Measurements from ENCODE around the gene GPBAR1. TPM values are rescaled to one million over a fixed set of nuclear protein-coding genes. Genes with fewer than 3 reads are reported as not detected.

Gene GPBAR1
- total RNA-seq, 1 experiment from 2014 or later, result 0.30 TPM

- H3K27ac ChIP-seq (ENCODE audit: low read depth, low read length, poor library complexity, severe bottlenecking), result peak within 1 kb of the TSS; percentile 74
- intact Hi-C loops (cut with micrococcal nuclease; ENCODE audit: unreplicated experiment), result loop anchor here (5.0 kb wide), 2 partner anchors 83 to 577 kb away; no protein-coding TSS in a partner anchor
- peak within 1 kb of the TSS; percentile 91 for H3K4me3 ChIP-seq (ENCODE audit: low read depth, low read length, poor library complexity, severe bottlenecking)
- peaks cover 26% of the 10 kb centered on the region for H3K36me3 ChIP-seq (ENCODE audit: insufficient read depth, low read length, poor library complexity, severe bottlenecking)
- no peak for TF ChIP-seq EZH2 (IDR thresholded peaks at IDR 0.05; ENCODE audit: borderline replicate concordance, low read depth, low read length, poor library complexity, severe bottlenecking)
- TF ChIP-seq, protein P1, sequence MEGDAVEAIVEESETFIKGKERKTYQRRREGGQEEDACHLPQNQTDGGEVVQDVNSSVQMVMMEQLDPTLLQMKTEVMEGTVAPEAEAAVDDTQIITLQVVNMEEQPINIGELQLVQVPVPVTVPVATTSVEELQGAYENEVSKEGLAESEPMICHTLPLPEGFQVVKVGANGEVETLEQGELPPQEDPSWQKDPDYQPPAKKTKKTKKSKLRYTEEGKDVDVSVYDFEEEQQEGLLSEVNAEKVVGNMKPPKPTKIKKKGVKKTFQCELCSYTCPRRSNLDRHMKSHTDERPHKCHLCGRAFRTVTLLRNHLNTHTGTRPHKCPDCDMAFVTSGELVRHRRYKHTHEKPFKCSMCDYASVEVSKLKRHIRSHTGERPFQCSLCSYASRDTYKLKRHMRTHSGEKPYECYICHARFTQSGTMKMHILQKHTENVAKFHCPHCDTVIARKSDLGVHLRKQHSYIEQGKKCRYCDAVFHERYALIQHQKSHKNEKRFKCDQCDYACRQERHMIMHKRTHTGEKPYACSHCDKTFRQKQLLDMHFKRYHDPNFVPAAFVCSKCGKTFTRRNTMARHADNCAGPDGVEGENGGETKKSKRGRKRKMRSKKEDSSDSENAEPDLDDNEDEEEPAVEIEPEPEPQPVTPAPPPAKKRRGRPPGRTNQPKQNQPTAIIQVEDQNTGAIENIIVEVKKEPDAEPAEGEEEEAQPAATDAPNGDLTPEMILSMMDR (conservative IDR thresholded peaks at IDR 0.05; ENCODE audit: low read depth, low read length), result 0 out of 2 replicates have a peak, but pooled peaks have one; percentile 18
- ChIA-PET POLR2A (ENCODE audit: low non-redundant PET) (interaction anchor here (0.6 kb wide), 1 partner anchor 138 kb away, joined by 3 read pairs; no protein-coding TSS in a partner anchor), CTCF (interaction anchor here (0.5 to 1.9 kb wide), 2 partner anchors 126 to 191 kb away, joined by 3 to 4 read pairs; no protein-coding TSS in a partner anchor)
- H3K4me1 ChIP-seq (ENCODE audit: insufficient read depth, low read length, poor library complexity, severe bottlenecking), result peaks cover 20% of the 10 kb centered on the region
- peak; percentile 100 for DNase-seq (ENCODE audit: low spot score)
- BruUV-seq (replicated peaks), result no TSS peak
- no peaks in the 10 kb centered on the region for H3K9me3 ChIP-seq (ENCODE audit: low read depth, low read length, poor library complexity, severe bottlenecking)
- no peaks in the 10 kb centered on the region for H3K27me3 ChIP-seq (replicated peaks; ENCODE audit: insufficient read depth, low read depth, low read length, poor library complexity)
Observed at GRCh38 chr2:218269900-218270720, 9.3 kb downstream of the GPBAR1 start, which contains the start of the genes AAMP and PNKD. Gene AAMP (minus strand): TSS chr2:218270137. CDS start chr2:218270086, 51 bp downstream. Gene PNKD (plus strand): TSS chr2:218270519. CDS start chr2:218270536, 17 bp downstream.

DNA sequence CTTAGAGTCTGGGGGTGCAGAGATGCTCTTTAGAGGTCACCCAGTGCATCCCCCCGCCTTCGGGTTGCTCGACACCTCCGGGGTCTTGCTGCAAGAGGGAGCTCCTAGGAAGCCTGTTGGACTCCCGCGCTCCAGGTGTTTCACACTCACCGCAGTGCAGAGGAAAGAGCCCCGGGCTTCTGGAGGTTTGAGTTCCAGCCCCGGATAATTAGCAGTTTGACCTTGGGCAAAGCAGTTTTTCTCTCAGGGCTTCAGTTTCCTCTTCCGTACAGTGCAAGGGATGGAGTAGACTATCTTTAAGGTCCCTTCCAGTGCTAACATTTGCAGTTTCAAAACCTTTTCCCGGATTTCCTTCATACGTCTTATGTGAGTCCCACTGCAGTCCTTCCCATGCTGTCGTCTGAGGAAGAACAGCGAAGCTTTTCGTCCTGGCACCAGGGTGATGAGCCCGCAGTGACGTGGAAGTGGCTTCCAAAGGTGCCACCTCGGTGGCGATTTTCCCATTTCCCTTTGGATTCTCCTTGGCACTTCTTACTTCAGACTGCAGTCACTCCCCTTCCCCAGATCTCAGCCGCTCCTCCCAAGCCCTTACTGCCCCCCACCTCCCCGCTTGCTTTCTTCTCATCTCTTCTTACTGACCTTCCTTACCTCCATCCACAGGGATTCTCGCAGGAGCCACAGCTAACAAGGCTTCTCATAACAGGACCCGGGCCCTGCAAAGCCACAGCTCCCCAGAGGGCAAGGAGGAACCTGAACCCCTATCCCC is 10.1 kb downstream of the GPBAR1 start:
- intact Hi-C loops (cut with micrococcal nuclease; ENCODE audit: unreplicated experiment), result loop anchor here (5.0 kb wide), 2 partner anchors 84 to 576 kb away; no protein-coding TSS in a partner anchor

More for the DNA sequence above, 10.1 kb downstream of the GPBAR1 start:
- POLR2A ChIA-PET (ENCODE audit: low non-redundant PET), result interaction anchor here (0.6 to 0.7 kb wide), 2 partner anchors 12 to 137 kb away, joined by 3 read pairs; no protein-coding TSS in a partner anchor
- Histone ChIP-seq H3K27ac (ENCODE audit: low read depth, low read length, poor library complexity, severe bottlenecking) (peak overlapping the region; percentile 56), H3K27me3 (replicated peaks; ENCODE audit: insufficient read depth, low read depth, low read length, poor library complexity) (no peaks in the 10 kb centered on the region), H3K9me3 (ENCODE audit: low read depth, low read length, poor library complexity, severe bottlenecking) (no peaks in the 10 kb centered on the region), H3K4me1 (ENCODE audit: insufficient read depth, low read length, poor library complexity, severe bottlenecking) (peaks cover 20% of the 10 kb centered on the region), H3K4me3 (ENCODE audit: low read depth, low read length, poor library complexity, severe bottlenecking) (peak overlapping the region; percentile 91), H3K36me3 (ENCODE audit: insufficient read depth, low read length, poor library complexity, severe bottlenecking) (peaks cover 30% of the 10 kb centered on the region)
- BruUV-seq (replicated peaks), result no TSS peak
- TF ChIP-seq EZH2 (IDR thresholded peaks at IDR 0.05; ENCODE audit: borderline replicate concordance, low read depth, low read length, poor library complexity, severe bottlenecking), result no peak
- TF ChIP-seq, protein P1 (conservative IDR thresholded peaks at IDR 0.05; ENCODE audit: low read depth, low read length), result no peak
- CTCF ChIA-PET, result interaction anchor here (0.5 to 1.9 kb wide), 3 partner anchors 86 to 125 kb away, joined by 3 to 4 read pairs (median 3); partner anchors contain the start of gene CATIP
- peak; percentile 41 for DNase-seq (ENCODE audit: low spot score)

Data from A673 (cell line).